Endodermal cell (in vitro differentiated cells): ENCODE results near the gene LRCH1. TPM values are rescaled to one million over a fixed set of nuclear protein-coding genes. Genes with fewer than 3 reads are reported as not detected.

Experiments used
- DNase-seq: peaks from one replicate; pipeline ENCODE4 v3.0.0-alpha.2; 2017
- H3K27ac ChIP-seq: 2 replicates; pipeline ENCODE4 v1.5.1; 2013; ENCODE audit warnings: mild to moderate bottlenecking, low read depth, low read length, moderate library complexity
- H3K27me3 ChIP-seq: 2 replicates; pipeline ENCODE4 v1.6.1; 2013; ENCODE audit warnings: mild to moderate bottlenecking, low read length, moderate library complexity; ENCODE audit not compliant: insufficient read depth, control insufficient read depth, poor library complexity, severe bottlenecking
- H3K36me3 ChIP-seq: 2 replicates; pipeline ENCODE4 v1.7.0; 2013; ENCODE audit warnings: mild to moderate bottlenecking, low read length, moderate library complexity; ENCODE audit not compliant: control insufficient read depth, insufficient read depth
- H3K4me1 ChIP-seq: one replicate; pipeline ENCODE4 v1.7.0; 2013; ENCODE audit warnings: low read length; ENCODE audit not compliant: control insufficient read depth, insufficient read depth
- H3K4me3 ChIP-seq: 2 replicates; pipeline ENCODE4 v1.5.1; 2013; ENCODE audit warnings: mild to moderate bottlenecking, low read length, moderate library complexity
- H3K9ac ChIP-seq: 2 replicates; pipeline ENCODE4 v1.6.1; 2013; ENCODE audit warnings: mild to moderate bottlenecking, low read length, moderate library complexity; ENCODE audit not compliant: poor library complexity, severe bottlenecking; ENCODE audit errors: extremely low read depth
- H3K9me3 ChIP-seq: 2 replicates; pipeline ENCODE4 v1.6.1; 2013; ENCODE audit warnings: mild to moderate bottlenecking, low read length, moderate library complexity; ENCODE audit not compliant: control insufficient read depth
- H3K27ac Mint-ChIP-seq: 2 replicates; pipeline ENCODE4 v1.8.0; 2020; ENCODE audit warnings: mixed read lengths
- H3K27me3 Mint-ChIP-seq: 2 replicates; pipeline ENCODE4 v1.8.0; 2021; ENCODE audit warnings: mild to moderate bottlenecking, mixed read lengths; ENCODE audit not compliant: insufficient read depth
- H3K36me3 Mint-ChIP-seq: 2 replicates; pipeline ENCODE4 v1.8.0; 2020; ENCODE audit warnings: low read depth, mixed read lengths
- H3K4me1 Mint-ChIP-seq: 2 replicates; pipeline ENCODE4 v1.8.0; 2020; ENCODE audit warnings: mixed read lengths
- H3K4me3 Mint-ChIP-seq: 2 replicates; pipeline ENCODE4 v1.8.0; 2020; ENCODE audit warnings: mild to moderate bottlenecking, moderate library complexity, mixed read lengths
- H3K9me3 Mint-ChIP-seq: 2 replicates; pipeline ENCODE4 v1.8.0; 2020; ENCODE audit warnings: mild to moderate bottlenecking, mixed read lengths
- WGBS, 2 experiments: methylation state at CpG; one replicate each; pipeline versions ENCODE4 v1.1.5 to v1.1.7; 2013; ENCODE audit warnings: missing lambda C conversion rate in 2 of 2, mixed read lengths in 1 of 2; ENCODE audit not compliant: insufficient coverage in 1 of 2, insufficient read length in 1 of 2; 5-methylcytosine and 5-hydroxymethylcytosine counted together
- total RNA-seq, 2 donors: library from RNA; stranded (reverse); fragmentation: NEBNext Ultra II Directional in 1 of 2; extraction: Animal tissue kit (Norgen Biotek cat#: 25700) in 1 of 2; gene quantifications; 2 replicates in 1 of 2; 3 replicates in 1 of 2; pipeline ENCODE4 v1.2.1, GENCODE V29; 2021
- TF ChIP-seq, protein P1 (sequence below): fragments of 200-600 bp; sonication (generic); conservative IDR thresholded peaks from 2 replicates; pipeline ENCODE4 v1.5.0; 2021; ENCODE audit warnings: antibody characterized with exemption, mild to moderate bottlenecking

LRCH1 gene
- total RNA-seq, 2 donors from 2014 or later = 8.1 to 11.8 TPM

DNA sequence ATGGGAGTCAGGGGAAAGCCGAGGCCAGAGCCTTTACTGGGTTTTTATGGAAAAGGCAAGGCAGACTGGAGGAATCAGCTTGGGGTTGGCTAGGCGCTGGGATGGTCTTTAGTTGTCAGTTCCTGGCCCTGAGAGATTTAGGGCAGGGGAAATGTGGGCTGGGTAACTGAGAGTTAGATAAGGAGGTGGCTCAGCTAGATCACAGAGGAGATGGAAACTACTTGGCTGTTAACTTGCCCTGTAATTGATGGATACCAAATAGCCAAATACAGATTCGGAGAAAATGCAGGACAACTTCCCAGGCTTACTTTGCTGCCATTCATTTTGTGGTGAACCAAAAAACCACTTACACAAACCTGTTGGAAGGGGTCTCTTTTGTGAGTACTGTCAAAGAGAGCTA is 54.0 kb downstream of the LRCH1 start:
- Histone ChIP-seq H3K4me3 (no peak overlapping the region), H3K27me3 (no peaks in the 10 kb centered on the region), H3K9me3 (no peaks in the 10 kb centered on the region), H3K36me3 (no peaks in the 10 kb centered on the region), H3K9ac (no peak overlapping the region), H3K27ac (no peak overlapping the region), H3K4me1 (peaks cover 6% of the 10 kb centered on the region)
- 86 to 93% methylated on average over 2 to 3 of the region's 3 CpGs for WGBS, 2 experiments
- DNase-seq = no peak
- no peaks in the 10 kb centered on the region for H3K9me3 Mint-ChIP-seq
- H3K4me3 Mint-ChIP-seq = no peak overlapping the region
- TF ChIP-seq, protein P1, sequence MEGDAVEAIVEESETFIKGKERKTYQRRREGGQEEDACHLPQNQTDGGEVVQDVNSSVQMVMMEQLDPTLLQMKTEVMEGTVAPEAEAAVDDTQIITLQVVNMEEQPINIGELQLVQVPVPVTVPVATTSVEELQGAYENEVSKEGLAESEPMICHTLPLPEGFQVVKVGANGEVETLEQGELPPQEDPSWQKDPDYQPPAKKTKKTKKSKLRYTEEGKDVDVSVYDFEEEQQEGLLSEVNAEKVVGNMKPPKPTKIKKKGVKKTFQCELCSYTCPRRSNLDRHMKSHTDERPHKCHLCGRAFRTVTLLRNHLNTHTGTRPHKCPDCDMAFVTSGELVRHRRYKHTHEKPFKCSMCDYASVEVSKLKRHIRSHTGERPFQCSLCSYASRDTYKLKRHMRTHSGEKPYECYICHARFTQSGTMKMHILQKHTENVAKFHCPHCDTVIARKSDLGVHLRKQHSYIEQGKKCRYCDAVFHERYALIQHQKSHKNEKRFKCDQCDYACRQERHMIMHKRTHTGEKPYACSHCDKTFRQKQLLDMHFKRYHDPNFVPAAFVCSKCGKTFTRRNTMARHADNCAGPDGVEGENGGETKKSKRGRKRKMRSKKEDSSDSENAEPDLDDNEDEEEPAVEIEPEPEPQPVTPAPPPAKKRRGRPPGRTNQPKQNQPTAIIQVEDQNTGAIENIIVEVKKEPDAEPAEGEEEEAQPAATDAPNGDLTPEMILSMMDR = no peak
- H3K36me3 Mint-ChIP-seq = no peaks in the 10 kb centered on the region
- peaks cover 25% of the 10 kb centered on the region for H3K4me1 Mint-ChIP-seq
- no peaks in the 10 kb centered on the region for H3K27me3 Mint-ChIP-seq
- no peak overlapping the region for H3K27ac Mint-ChIP-seq

DNA sequence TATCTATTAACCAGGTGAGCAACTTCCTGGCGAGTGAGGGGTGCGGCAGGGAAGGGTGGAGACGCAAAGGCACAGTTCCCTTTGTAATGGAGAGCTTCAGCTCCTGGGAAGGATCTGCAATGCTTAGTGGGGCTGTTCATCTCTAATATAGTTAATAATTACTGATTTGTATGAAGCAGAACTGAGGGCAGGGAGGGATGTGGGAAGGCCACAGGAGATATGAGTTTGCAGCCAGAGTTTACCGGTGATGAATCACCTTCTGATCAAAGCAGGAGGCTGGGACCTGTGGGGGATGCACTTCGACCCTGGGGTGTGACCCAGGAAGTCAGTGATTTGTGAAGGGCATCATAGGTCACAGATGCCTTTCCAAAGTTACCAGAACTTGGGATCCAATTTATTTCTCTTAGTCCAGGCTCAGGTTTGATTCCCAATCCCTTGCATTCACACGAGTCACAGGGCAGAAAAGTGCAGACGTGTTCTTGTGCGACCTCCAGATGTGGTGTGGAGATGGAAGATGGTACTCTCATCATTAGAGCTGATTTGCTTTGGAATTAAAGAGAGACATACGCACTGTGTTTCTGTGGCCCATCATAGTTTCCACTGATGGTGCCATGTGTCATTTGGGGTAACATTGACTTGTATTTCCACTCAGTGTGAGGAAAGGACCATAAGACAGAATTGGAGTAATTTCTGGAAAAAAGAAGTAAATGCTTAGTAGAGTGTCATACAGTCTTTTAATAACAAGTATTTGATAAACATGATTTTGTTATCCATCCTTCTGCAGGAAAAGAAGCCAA is 55.0 kb downstream of the LRCH1 start:
- H3K27ac ChIP-seq = no peak overlapping the region
- 86 to 98% methylated on average over 5 to 9 of the region's 9 CpGs for WGBS, 2 experiments
- no peaks in the 10 kb centered on the region for H3K27me3 ChIP-seq
- H3K4me1 ChIP-seq = peaks cover 6% of the 10 kb centered on the region
- no peak overlapping the region for H3K9ac ChIP-seq
- H3K36me3 ChIP-seq = no peaks in the 10 kb centered on the region
- no peaks in the 10 kb centered on the region for H3K36me3 Mint-ChIP-seq
- H3K27ac Mint-ChIP-seq = no peak overlapping the region
- H3K9me3 ChIP-seq = no peaks in the 10 kb centered on the region
- no peak overlapping the region for H3K4me3 Mint-ChIP-seq
- H3K4me1 Mint-ChIP-seq = peaks cover 24% of the 10 kb centered on the region
- no peak for DNase-seq
- no peaks in the 10 kb centered on the region for H3K9me3 Mint-ChIP-seq
- H3K4me3 ChIP-seq = no peak overlapping the region
- H3K27me3 Mint-ChIP-seq = no peaks in the 10 kb centered on the region
- TF ChIP-seq, protein P1 = no peak

DNA sequence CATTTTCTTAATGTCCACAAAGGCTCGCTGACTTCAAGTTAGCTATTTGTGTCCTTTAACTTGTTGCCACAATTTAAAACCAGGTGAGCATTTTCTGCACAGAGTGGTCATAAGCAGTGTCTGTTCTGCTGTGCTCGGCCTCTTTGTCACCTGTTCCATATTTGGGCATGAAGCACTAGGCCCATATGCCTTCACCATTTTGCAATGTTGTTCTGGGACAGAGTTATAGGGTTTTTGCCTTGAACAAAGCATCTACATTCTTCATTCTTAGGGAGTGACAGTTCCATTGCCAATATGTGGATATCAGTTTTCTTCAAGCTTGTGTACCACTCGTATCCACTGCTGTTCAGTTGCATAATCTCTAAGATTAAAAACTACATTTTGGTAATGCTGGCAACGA is 56.1 kb downstream of the LRCH1 start:
- H3K4me3 ChIP-seq = no peak overlapping the region
- no peak overlapping the region for H3K4me3 Mint-ChIP-seq
- WGBS, 2 experiments = 93% methylated on average over 3 to 4 of the region's 4 CpGs
- no peaks in the 10 kb centered on the region for H3K9me3 ChIP-seq
- H3K4me1 ChIP-seq = peaks cover 6% of the 10 kb centered on the region
- H3K27ac ChIP-seq = no peak overlapping the region
- no peak overlapping the region for H3K9ac ChIP-seq
- no peaks in the 10 kb centered on the region for H3K36me3 ChIP-seq
- H3K4me1 Mint-ChIP-seq = peaks cover 21% of the 10 kb centered on the region
- no peak overlapping the region for H3K27ac Mint-ChIP-seq
- H3K27me3 ChIP-seq = no peaks in the 10 kb centered on the region
- TF ChIP-seq, protein P1 = no peak
- no peaks in the 10 kb centered on the region for H3K27me3 Mint-ChIP-seq
- DNase-seq = no peak
- no peaks in the 10 kb centered on the region for H3K9me3 Mint-ChIP-seq
- no peaks in the 10 kb centered on the region for H3K36me3 Mint-ChIP-seq
